ENCODE results near the gene MIEF2. TPM values are rescaled to one million over a fixed set of nuclear protein-coding genes. Genes with fewer than 3 reads are reported as not detected.

MIEF2 gene
- total and polyA plus RNA-seq, 10 of the 15 experiments (the other 5 are each of a cell fraction or from before 2014, with no cell fraction given), result 0.16 to 9.2 (median 4.1) TPM

- TF ChIP-seq, protein P1, sequence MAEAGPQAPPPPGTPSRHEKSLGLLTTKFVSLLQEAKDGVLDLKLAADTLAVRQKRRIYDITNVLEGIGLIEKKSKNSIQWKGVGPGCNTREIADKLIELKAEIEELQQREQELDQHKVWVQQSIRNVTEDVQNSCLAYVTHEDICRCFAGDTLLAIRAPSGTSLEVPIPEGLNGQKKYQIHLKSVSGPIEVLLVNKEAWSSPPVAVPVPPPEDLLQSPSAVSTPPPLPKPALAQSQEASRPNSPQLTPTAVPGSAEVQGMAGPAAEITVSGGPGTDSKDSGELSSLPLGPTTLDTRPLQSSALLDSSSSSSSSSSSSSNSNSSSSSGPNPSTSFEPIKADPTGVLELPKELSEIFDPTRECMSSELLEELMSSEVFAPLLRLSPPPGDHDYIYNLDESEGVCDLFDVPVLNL (IDR thresholded peaks at IDR 0.05; ENCODE audit: low read depth, low read length), result peak; percentile 33; the same call in 1 of the 2 replicates
- TF ChIP-seq REST (IDR thresholded peaks at IDR 0.05; ENCODE audit: low read depth, low read length), result no peak
- no peak for TF ChIP-seq IRF5 (IDR thresholded peaks at IDR 0.05; ENCODE audit: borderline replicate concordance)
- peak; percentile 12; the same call in 1 of the 2 replicates for TF ChIP-seq CHD2 (IDR thresholded peaks at IDR 0.05; ENCODE audit: borderline replicate concordance, low read depth, low read length)
- no peak for TF ChIP-seq CUX1 (IDR thresholded peaks at IDR 0.05; ENCODE audit: insufficient replicate concordance, low read depth, low read length)
- peak; percentile 96 for TF ChIP-seq ATF3 (IDR thresholded peaks at IDR 0.05; ENCODE audit: borderline replicate concordance, extremely low read depth, low read depth, low read length)
- TF ChIP-seq MTA2 (IDR thresholded peaks at IDR 0.05; ENCODE audit: low read depth), result peak; percentile 48; the same call in 1 of the 2 replicates
- no peak for TF ChIP-seq SUZ12 (IDR thresholded peaks at IDR 0.05; ENCODE audit: unreplicated experiment)
- TF ChIP-seq, protein P2, sequence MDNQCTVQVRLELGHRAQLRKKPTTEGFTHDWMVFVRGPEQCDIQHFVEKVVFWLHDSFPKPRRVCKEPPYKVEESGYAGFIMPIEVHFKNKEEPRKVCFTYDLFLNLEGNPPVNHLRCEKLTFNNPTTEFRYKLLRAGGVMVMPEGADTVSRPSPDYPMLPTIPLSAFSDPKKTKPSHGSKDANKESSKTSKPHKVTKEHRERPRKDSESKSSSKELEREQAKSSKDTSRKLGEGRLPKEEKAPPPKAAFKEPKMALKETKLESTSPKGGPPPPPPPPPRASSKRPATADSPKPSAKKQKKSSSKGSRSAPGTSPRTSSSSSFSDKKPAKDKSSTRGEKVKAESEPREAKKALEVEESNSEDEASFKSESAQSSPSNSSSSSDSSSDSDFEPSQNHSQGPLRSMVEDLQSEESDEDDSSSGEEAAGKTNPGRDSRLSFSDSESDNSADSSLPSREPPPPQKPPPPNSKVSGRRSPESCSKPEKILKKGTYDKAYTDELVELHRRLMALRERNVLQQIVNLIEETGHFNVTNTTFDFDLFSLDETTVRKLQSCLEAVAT (IDR thresholded peaks at IDR 0.05), result peak; percentile 90
- peak in 1 of 2 experiments; percentile 40; a peak in 1 of 3 replicates for TF ChIP-seq EGR1 (IDR thresholded peaks at IDR 0.05; ENCODE audit: borderline replicate concordance in 1 of 2, low read depth in 2 of 2, low read length in 2 of 2)
- TF ChIP-seq FOXK2 (IDR thresholded peaks at IDR 0.05), result peak; percentile 51; the same call in 1 of the 2 replicates
- peak; percentile 60; the same call in 1 of the 2 replicates for TF ChIP-seq ATF7 (IDR thresholded peaks at IDR 0.05; ENCODE audit: low read depth)
- peak; percentile 77; the same call in 1 of the 2 replicates for TF ChIP-seq NBN (IDR thresholded peaks at IDR 0.05)
- TF ChIP-seq MXI1 (IDR thresholded peaks at IDR 0.05; ENCODE audit: low read depth, low read length), result peak; percentile 78; the same call in 1 of the 2 replicates
Measured at GRCh38 chr17:18314731-18315561, 54.5 kb downstream of the MIEF2 start, which contains the start of the genes SMCR8 and TOP3A (continued).

All from GM12878 (cell line).